Measurements from ENCODE around the gene BCDIN3D.
"Not testable (repeated sequence)": the region's sequence is repeated elsewhere in the genome, so short reads cannot be mapped to it uniquely, and the experiment has no call there.

- TF ChIP-seq CTCF (IDR thresholded peaks at IDR 0.05; ENCODE audit: poor library complexity); EZH2 (IDR thresholded peaks at IDR 0.05; ENCODE audit: borderline replicate concordance): not testable (repeated sequence)
Observed at GRCh38 chr12:49879065-49879464, 36.2 kb upstream of the BCDIN3D start.

All from hepatocyte (in vitro differentiated cells).